K562 (cell line): ENCODE results near the gene CCDC27. TPM values are rescaled to one million over a fixed set of nuclear protein-coding genes. Genes with fewer than 3 reads are reported as not detected.

Experiments used
- ATAC-seq: fragments of 200-7000 bp; cut with Tn5 transposase; 3 replicates; pipeline ENCODE4 v1.9.1; 2020; ENCODE audit warnings: moderate library complexity
- BruUV-seq: library from RNA; stranded (reverse); fragments of 400-500 nt; replicated peaks from 2 replicates; lab custom pipeline; 2021; lab: Mats Ljungman, UMichigan
- CTCF ChIA-PET: fragments of 300-600 bp; formaldehyde crosslinking; extraction: SDS; loops from one replicate; lab custom pipeline; 2021; ENCODE audit warnings: low intra/inter-chr PET ratio; lab: Yijun Ruan, JAX
- POLR2A ChIA-PET: fragments of 300-600, 350-650 bp; sonication (Branson Sonifier 250); formaldehyde crosslinking; extraction: SDS; loops from one replicate; lab custom pipeline; 2021; ENCODE audit warnings: antibody characterized with exemption, inconsistent platforms; lab: Yijun Ruan, JAX
- DNase-seq, 4 experiments: peaks; one replicate each; pipeline versions ENCODE4 v3.0.0 to v3.0.0-alpha.2; 2011 to 2018; ENCODE audit warnings: low spot score in 3 of 4, mixed read lengths in 3 of 4; ENCODE audit errors: extremely low read depth in 1 of 4
- FAIRE-seq: peaks from 2 replicates; lab custom pipeline; 2011; peaks lifted over from hg19 to GRCh38; lab: Jason Lieb, UNC
- H2AFZ ChIP-seq: 2 replicates; pipeline ENCODE4 v1.6.0; 2011; ENCODE audit warnings: low read depth, low read length, control low read depth, inconsistent platforms
- H3K27ac ChIP-seq: fragments of 200-600 bp; 3 replicates; pipeline ENCODE4 v1.8.0; 2011; ENCODE audit warnings: low read depth, mild to moderate bottlenecking, control low read depth, inconsistent platforms, low read length, moderate library complexity, mixed read lengths; ENCODE audit errors: extremely low read depth
- H3K27me3 ChIP-seq, 2 experiments: fragments of 300-600 bp in 1 of 2; 2 replicates in 1 of 2; 3 replicates in 1 of 2; pipeline versions ENCODE4 v1.6.0 to v1.8.0; 2011; ENCODE audit warnings: inconsistent platforms in 2 of 2, low read length in 2 of 2, mild to moderate bottlenecking in 1 of 2, mixed read lengths in 1 of 2, moderate library complexity in 1 of 2; ENCODE audit not compliant: control insufficient read depth in 2 of 2, insufficient read depth in 2 of 2
- H3K36me3 ChIP-seq: fragments of 300-600 bp; 3 replicates; pipeline ENCODE4 v1.8.0; 2011; ENCODE audit warnings: mild to moderate bottlenecking, low read length, inconsistent platforms; ENCODE audit not compliant: control insufficient read depth, insufficient read depth
- H3K4me1 ChIP-seq, 2 experiments: fragments of 200-600 bp in 1 of 2; replicated peaks in 1 of 2; 2 replicates in 1 of 2; 3 replicates in 1 of 2; pipeline versions ENCODE4 v1.5.1 to v1.8.0; 2011; ENCODE audit warnings: inconsistent platforms in 2 of 2, low read length in 2 of 2, mild to moderate bottlenecking in 1 of 2, mixed read lengths in 1 of 2, moderate library complexity in 1 of 2; ENCODE audit not compliant: control insufficient read depth in 2 of 2, insufficient read depth in 2 of 2
- H3K4me2 ChIP-seq: 2 replicates; pipeline ENCODE4 v1.6.1; 2011; ENCODE audit warnings: low read length, control low read depth, inconsistent platforms, mixed read lengths; ENCODE audit not compliant: insufficient read depth
- H3K4me3 ChIP-seq: fragments of 200-600 bp; sonication (generic), shearing (Covaris generic); 2 replicates; pipeline ENCODE4 v1.5.1; 2016; ENCODE audit warnings: control low read depth, inconsistent platforms
- H3K79me2 ChIP-seq: fragments of 200-600 bp; 3 replicates; pipeline ENCODE4 v1.8.0; 2011; ENCODE audit warnings: low read length, inconsistent platforms; ENCODE audit not compliant: control insufficient read depth, insufficient read depth
- H3K9ac ChIP-seq, 2 experiments: 2 replicates each; pipeline versions ENCODE4 v1.6.0 to v1.6.1; 2011; ENCODE audit warnings: low read depth in 2 of 2, low read length in 2 of 2, control low read depth in 1 of 2, inconsistent platforms in 1 of 2, mild to moderate bottlenecking in 1 of 2, mixed read lengths in 1 of 2; ENCODE audit not compliant: insufficient read depth in 1 of 2
- H3K9me1 ChIP-seq: one replicate; pipeline ENCODE4 v1.6.0; 2011; ENCODE audit warnings: inconsistent platforms, mild to moderate bottlenecking, low read length, moderate library complexity; ENCODE audit not compliant: control insufficient read depth, insufficient read depth
- H3K9me3 ChIP-seq: replicated peaks from 2 replicates; pipeline ENCODE4 v1.5.1; 2011; ENCODE audit warnings: low read depth, low read length, inconsistent platforms; ENCODE audit not compliant: control insufficient read depth, insufficient read depth
- H4K20me1 ChIP-seq: replicated peaks from 2 replicates; pipeline ENCODE4 v1.6.1; 2011; ENCODE audit warnings: low read length, inconsistent platforms, mixed read lengths; ENCODE audit not compliant: control insufficient read depth, insufficient read depth
- CBX3 ChIP-seq, 2 experiments: IDR thresholded peaks; 1 replicate in 1 of 2; 2 replicates in 1 of 2; pipeline ENCODE4 v1.6.1; 2012; ENCODE audit warnings: inconsistent platforms in 2 of 2, low read length in 2 of 2, borderline replicate concordance in 1 of 2, control low read depth in 1 of 2
- E2F6 ChIP-seq, 2 experiments: IDR thresholded peaks; 2 replicates each; pipeline ENCODE4 v1.6.1; 2011; ENCODE audit warnings: borderline replicate concordance in 1 of 2, control low read depth in 1 of 2, low read depth in 1 of 2, low read length in 1 of 2, mild to moderate bottlenecking in 1 of 2, mixed read lengths in 1 of 2, moderate library complexity in 1 of 2; ENCODE audit not compliant: insufficient read depth in 1 of 2, insufficient read length in 1 of 2, poor library complexity in 1 of 2, severe bottlenecking in 1 of 2; ENCODE audit errors: extremely low read depth in 1 of 2
- EGR1 ChIP-seq: fragments of 450-650 bp; conservative IDR thresholded peaks from 2 replicates; pipeline ENCODE4 v1.6.1; 2017; ENCODE audit warnings: mild to moderate bottlenecking
- HNRNPL ChIP-seq: fragments of 200-400 bp; formaldehyde crosslinking; IDR thresholded peaks from 2 replicates; pipeline ENCODE4 v1.6.1; 2017; ENCODE audit warnings: low read depth, mild to moderate bottlenecking, low read length
- MAZ ChIP-seq, 2 experiments: fragments of 450-650 bp in 1 of 2; sonication (generic) in 1 of 2; formaldehyde crosslinking; IDR thresholded peaks in 1 of 2; conservative IDR thresholded peaks in 1 of 2; 2 replicates each; pipeline versions ENCODE4 v1.4.0 to v1.5.0; 2020; ENCODE audit warnings: mild to moderate bottlenecking in 1 of 2, missing genetic modification reagents in 1 of 2
- NFE2 ChIP-seq: IDR thresholded peaks from 2 replicates; pipeline ENCODE4 v1.6.1; 2014; ENCODE audit warnings: antibody characterized with exemption, low read depth
- SIN3A ChIP-seq, 2 experiments: fragments of 150-350 bp in 1 of 2; IDR thresholded peaks; 2 replicates each; pipeline ENCODE4 v1.6.1; 2011 to 2016; ENCODE audit warnings: borderline replicate concordance in 2 of 2, low read depth in 2 of 2, low read length in 2 of 2, mild to moderate bottlenecking in 2 of 2, moderate library complexity in 2 of 2; ENCODE audit not compliant: control insufficient read depth in 1 of 2
- TFAP4 ChIP-seq: sonication (generic); formaldehyde crosslinking; IDR thresholded peaks from 2 replicates; pipeline ENCODE4 v1.8.0; 2022; ENCODE audit warnings: missing genetic modification reagents, mild to moderate bottlenecking, moderate library complexity, borderline replicate concordance
- ZBTB7A ChIP-seq: IDR thresholded peaks from 2 replicates; pipeline ENCODE4 v1.6.1; 2011; ENCODE audit warnings: low read depth, mild to moderate bottlenecking, low read length, moderate library complexity, borderline replicate concordance; ENCODE audit not compliant: control insufficient read depth
- ZNF121 ChIP-seq: sonication (generic); formaldehyde crosslinking; conservative IDR thresholded peaks from 2 replicates; pipeline ENCODE4 v1.8.0; 2022; ENCODE audit warnings: missing genetic modification reagents
- ZNF24 ChIP-seq: fragments of 450-650 bp; IDR thresholded peaks from 2 replicates; pipeline ENCODE4 v1.6.1; 2016
- ZNF511 ChIP-seq: sonication (generic); formaldehyde crosslinking; IDR thresholded peaks from 2 replicates; pipeline ENCODE4 v1.8.0; 2022; ENCODE audit warnings: mild to moderate bottlenecking, missing genetic modification reagents
- WGBS: fragments of 100-300 bp; shearing (Covaris generic); methylation state at CpG from one replicate; pipeline ENCODE4 v1.1.6; 2016; ENCODE audit warnings: low coverage, mixed read lengths; ENCODE audit not compliant: insufficient coverage; ENCODE audit errors: missing lambda C conversion rate; 5-methylcytosine and 5-hydroxymethylcytosine counted together
- in situ Hi-C: fragments of 300-500 bp; cut with MboI; formaldehyde crosslinking; loops from 4 replicates; pipeline ENCODE4 v1.15.0; 2018; ENCODE audit warnings: inconsistent platforms, mixed read lengths
- intact Hi-C: fragments of 100-400 bp; cut with micrococcal nuclease; formaldehyde crosslinking; loops from 2 replicates; pipeline ENCODE4 v1.14.2; 2022
- polyA plus RNA-seq, 8 experiments: library from polyadenylated mRNA; depleted of rRNA in 4 of 8; stranded (reverse) in 5 of 8; unstranded in 3 of 8; fragments of >200 nt; fragmentation: Nextera tagmentation in 2 of 8; fragmentation: Illumina TruSeq in 1 of 8; extraction: Ambion mirVana in 2 of 8; extraction: Trizol in 1 of 8; gene quantifications; 2 replicates each; pipeline versions ENCODE4 v1.2.1 to v1.2.3, GENCODE V29; 2011 to 2014; ENCODE audit warnings: inconsistent platforms in 1 of 8, missing spikeins in 1 of 8
- total RNA-seq, 7 experiments: library from RNA; depleted of rRNA in 6 of 7; stranded (reverse); fragments of >200 nt in 6 of 7; fragmentation: Illumina TruSeq in 2 of 7; extraction: Trizol in 2 of 7; gene quantifications; 2 replicates each; pipeline versions ENCODE4 v1.2.1 to v1.2.3, GENCODE V29; 2011 to 2021; ENCODE audit warnings: low replicate concordance in 1 of 7
- TF ChIP-seq, protein P1 (sequence below): fragments of 450-650 bp; IDR thresholded peaks from 2 replicates; pipeline ENCODE4 v1.6.1; 2017; ENCODE audit warnings: mild to moderate bottlenecking, moderate library complexity

CCDC27 gene
- total and polyA plus RNA-seq, 9 of the 15 experiments (the other 6 are each of a cell fraction or from before 2014, with no cell fraction given) = 0.01 to 0.04 TPM; not detected in 7

DNA sequence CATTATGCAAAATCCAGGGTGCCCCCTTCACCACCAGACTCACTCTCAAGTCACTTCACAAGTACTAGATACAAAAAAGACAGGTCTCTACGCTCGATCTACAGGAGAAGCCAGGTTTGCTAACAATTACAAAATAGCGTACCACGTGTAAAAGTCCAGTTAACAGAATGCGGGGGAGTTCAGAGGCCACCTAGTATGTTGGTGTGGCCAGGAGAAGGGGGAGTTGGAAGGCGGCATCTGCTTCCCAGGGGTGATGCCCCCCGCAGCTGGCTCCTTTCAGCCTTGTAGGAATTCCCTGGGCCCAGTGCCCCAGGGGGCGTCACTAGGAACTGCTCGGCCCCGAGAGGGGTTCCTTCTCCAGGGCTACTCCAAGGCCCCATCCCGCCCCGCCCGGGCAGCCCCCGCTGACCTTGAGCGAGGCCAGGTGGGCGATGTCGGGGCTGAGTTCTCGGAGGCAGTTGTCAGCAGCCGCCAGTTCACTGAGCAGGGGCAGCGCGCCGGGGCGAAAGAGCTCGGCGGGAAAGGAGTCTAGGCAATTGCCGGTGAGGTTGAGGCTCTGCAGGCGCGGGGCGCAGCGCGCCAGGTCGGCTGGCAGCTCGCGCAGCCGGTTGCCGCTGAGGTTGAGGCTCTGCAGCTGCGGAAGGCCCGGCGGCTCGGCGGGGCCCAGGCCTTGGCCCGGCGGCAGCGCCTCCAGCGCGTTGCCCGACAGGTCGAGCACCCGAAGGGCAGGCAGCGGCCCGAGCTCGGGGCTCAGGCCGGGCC lies 43.4 kb downstream of the CCDC27 start:
- Histone ChIP-seq H3K4me3 (peak overlapping the region; percentile 82), H3K36me3 (peaks cover 20% of the 10 kb centered on the region; the same call in 2 of the 3 replicates), H3K9me1 (peaks cover 5% of the 10 kb centered on the region), H3K27ac (peak overlapping the region; percentile 61), H2AFZ (no peak overlapping the region), H3K9ac (peak overlapping the region; percentile 74 to 98), H3K4me2 (peak overlapping the region; percentile 89), H3K79me2 (peaks cover 53% of the 10 kb centered on the region), H3K4me1 (peaks cover 25 to 45% of the 10 kb centered on the region in 2 experiments), H4K20me1 (peaks cover 11% of the 10 kb centered on the region; the same call in 1 of the 2 replicates), H3K9me3 (no peaks in the 10 kb centered on the region), H3K27me3 (no peaks in the 10 kb centered on the region)
- POLR2A ChIA-PET = interaction anchor here (0.5 to 4.6 kb wide), 8 partner anchors 8 to 35 kb away, joined by 3 to 41 read pairs (median 4); no protein-coding TSS in a partner anchor
- peak; percentile 42 to 60 (median 47) for DNase-seq
- no peak; the same call in 2 of the 3 replicates for ATAC-seq
- FAIRE-seq = no peak
- intact Hi-C loops (loop anchor here (1.0 kb wide), 1 partner anchor 105 kb away; the partner anchor contains the start of gene C1orf174), in situ Hi-C loops (no loop called here)
- CTCF ChIA-PET = no interaction called here
- under 1% methylated on average over 41 of the region's 53 CpGs for WGBS
- BruUV-seq = no TSS peak
- TF ChIP-seq EGR1 = peak; percentile 61
- no peak for TF ChIP-seq TFAP4 (CRISPR knock-in tag)
- 0 out of 2 replicates have a peak, but pooled peaks have one; percentile 2 for TF ChIP-seq HNRNPL
- TF ChIP-seq ZNF121 = no peak
- 0 out of 4 replicates have a peak, but pooled peaks of 1 of the 2 experiments have one; percentile 27 for TF ChIP-seq MAZ (CRISPR knock-in tag; conservative IDR thresholded peaks at IDR 0.05 in 1 of 2, IDR thresholded peaks at IDR 0.05 in 1 of 2)
- TF ChIP-seq SIN3A (IDR thresholded peaks at IDR 0.05; ENCODE audit: borderline replicate concordance in 2 of 2, control insufficient read depth in 1 of 2, low read depth in 2 of 2, low read length in 2 of 2) = peak in 1 of 2 experiments; percentile 16; a peak in 1 of 4 replicates
- TF ChIP-seq NFE2 = no peak
- no peak for TF ChIP-seq ZNF24
- 0 out of 2 replicates have a peak, but pooled peaks have one; percentile 12 for TF ChIP-seq ZNF511
- TF ChIP-seq CBX3 (IDR thresholded peaks at IDR 0.05; ENCODE audit: borderline replicate concordance in 1 of 2, low read length in 2 of 2) = 0 out of 3 replicates have a peak, but pooled peaks of 1 of the 2 experiments have one; percentile 32
- peak in 1 of 2 experiments; percentile 31 for TF ChIP-seq E2F6 (IDR thresholded peaks at IDR 0.05; ENCODE audit: borderline replicate concordance in 1 of 2, extremely low read depth in 1 of 2, insufficient read depth in 1 of 2, insufficient read length in 1 of 2, low read depth in 1 of 2, low read length in 1 of 2, poor library complexity in 1 of 2, severe bottlenecking in 1 of 2)
- TF ChIP-seq, protein P1, sequence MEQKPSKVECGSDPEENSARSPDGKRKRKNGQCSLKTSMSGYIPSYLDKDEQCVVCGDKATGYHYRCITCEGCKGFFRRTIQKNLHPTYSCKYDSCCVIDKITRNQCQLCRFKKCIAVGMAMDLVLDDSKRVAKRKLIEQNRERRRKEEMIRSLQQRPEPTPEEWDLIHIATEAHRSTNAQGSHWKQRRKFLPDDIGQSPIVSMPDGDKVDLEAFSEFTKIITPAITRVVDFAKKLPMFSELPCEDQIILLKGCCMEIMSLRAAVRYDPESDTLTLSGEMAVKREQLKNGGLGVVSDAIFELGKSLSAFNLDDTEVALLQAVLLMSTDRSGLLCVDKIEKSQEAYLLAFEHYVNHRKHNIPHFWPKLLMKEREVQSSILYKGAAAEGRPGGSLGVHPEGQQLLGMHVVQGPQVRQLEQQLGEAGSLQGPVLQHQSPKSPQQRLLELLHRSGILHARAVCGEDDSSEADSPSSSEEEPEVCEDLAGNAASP = no peak
- 0 out of 2 replicates have a peak, but pooled peaks have one; percentile 35 for TF ChIP-seq ZBTB7A
